Osteocyte (in vitro differentiated cells): ENCODE data around the gene COMT. TPM values are rescaled to one million over a fixed set of nuclear protein-coding genes. Genes with fewer than 3 reads are reported as not detected.
"Not testable (repeated sequence)": the region's sequence is repeated elsewhere in the genome, so short reads cannot be mapped to it uniquely, and the experiment has no call there.

Source experiments
- DNase-seq: peaks from one replicate; pipeline ENCODE4 v3.0.0; 2021; ENCODE audit warnings: mixed read lengths; ENCODE audit not compliant: unreplicated experiment; ENCODE audit errors: extremely low spot score
- H3K27ac Mint-ChIP-seq: one replicate; pipeline ENCODE4 v1.8.0; 2021; ENCODE audit warnings: mild to moderate bottlenecking, mixed read lengths; ENCODE audit not compliant: unreplicated experiment
- H3K27me3 Mint-ChIP-seq: one replicate; pipeline ENCODE4 v1.8.0; 2021; ENCODE audit warnings: mixed read lengths; ENCODE audit not compliant: unreplicated experiment
- H3K36me3 Mint-ChIP-seq: one replicate; pipeline ENCODE4 v1.8.0; 2021; ENCODE audit warnings: mixed read lengths; ENCODE audit not compliant: unreplicated experiment
- H3K4me1 Mint-ChIP-seq: one replicate; pipeline ENCODE4 v1.8.0; 2021; ENCODE audit warnings: mixed read lengths; ENCODE audit not compliant: unreplicated experiment
- H3K4me3 Mint-ChIP-seq: one replicate; pipeline ENCODE4 v1.8.0; 2021; ENCODE audit warnings: mild to moderate bottlenecking, moderate library complexity, mixed read lengths; ENCODE audit not compliant: unreplicated experiment
- H3K9me3 Mint-ChIP-seq: one replicate; pipeline ENCODE4 v1.8.0; 2021; ENCODE audit warnings: mixed read lengths; ENCODE audit not compliant: unreplicated experiment
- CTCF ChIP-seq: fragments of 200-600 bp; sonication (generic); IDR thresholded peaks from 2 replicates; pipeline ENCODE4 v1.5.0; 2021; ENCODE audit warnings: antibody characterized with exemption, mild to moderate bottlenecking, moderate library complexity
- total RNA-seq: library from RNA; stranded (reverse); gene quantifications from 2 replicates; pipeline ENCODE4 v1.2.1, GENCODE V29; 2021

COMT gene
- total RNA-seq, 1 donor from 2014 or later: 92.1 TPM

DNA sequence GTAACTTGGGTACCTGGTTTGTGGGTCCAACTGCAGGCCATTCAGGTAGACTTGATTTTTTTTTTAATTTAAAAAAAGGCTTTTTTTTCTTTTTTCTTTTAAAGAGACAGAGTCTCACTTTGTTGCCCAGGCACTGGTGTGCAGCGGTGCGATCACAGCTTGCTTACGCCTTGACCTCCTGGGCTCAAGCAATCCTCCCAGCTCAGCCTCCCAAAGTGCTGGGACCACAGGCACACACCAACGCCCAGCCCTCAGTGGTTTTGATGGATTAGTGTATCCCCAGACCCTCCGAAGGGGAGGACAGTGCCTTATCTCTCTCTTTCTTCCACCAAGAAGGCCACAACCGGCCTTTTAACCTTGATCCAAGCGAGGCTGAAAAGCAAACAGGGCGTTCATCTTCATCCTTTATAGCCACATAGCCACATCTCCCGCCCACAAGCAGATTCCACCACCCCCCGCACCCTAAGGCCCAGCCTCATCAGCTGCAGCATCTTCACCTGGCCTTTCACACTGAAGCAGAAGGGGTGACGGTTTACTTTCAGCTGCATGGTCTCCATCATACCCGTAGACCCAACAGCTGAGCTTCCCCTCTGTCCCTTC is 17.6 kb upstream of the COMT start:
- no peaks in the 10 kb centered on the region for H3K9me3 Mint-ChIP-seq
- no peaks in the 10 kb centered on the region for H3K4me1 Mint-ChIP-seq
- DNase-seq: no peak
- H3K4me3 Mint-ChIP-seq: no peak overlapping the region
- no peak for TF ChIP-seq CTCF
- H3K27ac Mint-ChIP-seq: no peak overlapping the region
- no peaks in the 10 kb centered on the region for H3K36me3 Mint-ChIP-seq
- H3K27me3 Mint-ChIP-seq: peaks cover 2% of the 10 kb centered on the region

- H3K27me3 Mint-ChIP-seq, H3K27ac Mint-ChIP-seq, DNase-seq, H3K36me3 Mint-ChIP-seq, H3K4me1 Mint-ChIP-seq, H3K9me3 Mint-ChIP-seq, H3K4me3 Mint-ChIP-seq: not testable (repeated sequence)
Observed at GRCh38 chr22:19926028-19926427, 15.5 kb upstream of the COMT start.

- DNase-seq: no peak
- H3K27ac Mint-ChIP-seq: no peak overlapping the region
- TF ChIP-seq CTCF: no peak
- no peaks in the 10 kb centered on the region for H3K27me3 Mint-ChIP-seq
- no peaks in the 10 kb centered on the region for H3K36me3 Mint-ChIP-seq
- no peaks in the 10 kb centered on the region for H3K4me1 Mint-ChIP-seq
- no peak overlapping the region for H3K4me3 Mint-ChIP-seq
- no peaks in the 10 kb centered on the region for H3K9me3 Mint-ChIP-seq
Observed at GRCh38 chr22:19927696-19928095, 13.9 kb upstream of the COMT start.

DNA sequence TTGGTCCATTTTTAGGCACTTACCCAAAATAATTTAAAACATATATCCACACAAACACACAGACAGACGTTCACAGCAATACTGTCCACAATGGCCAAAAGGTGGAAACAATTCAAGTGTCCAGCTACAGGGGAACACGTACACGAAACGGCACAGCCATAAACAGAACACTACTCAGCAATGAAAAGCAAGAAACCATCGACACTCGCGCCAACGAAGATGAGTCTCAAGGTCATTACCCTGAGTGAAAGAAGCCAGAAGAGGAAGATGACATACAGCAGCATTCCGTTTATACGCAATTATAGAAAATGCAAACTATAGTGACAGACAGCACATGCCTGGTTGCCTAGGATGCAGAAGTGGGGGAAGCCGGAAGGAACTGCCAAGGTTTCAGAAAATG is 13.4 kb upstream of the COMT start:
- Mint-ChIP-seq H3K27me3 (no peaks in the 10 kb centered on the region), H3K36me3 (no peaks in the 10 kb centered on the region), H3K9me3 (no peaks in the 10 kb centered on the region), H3K4me1 (no peaks in the 10 kb centered on the region), H3K4me3 (no peak overlapping the region), H3K27ac (no peak overlapping the region)
- no peak for TF ChIP-seq CTCF
- DNase-seq: no peak

- H3K27ac Mint-ChIP-seq: no peak overlapping the region
- H3K36me3 Mint-ChIP-seq: no peaks in the 10 kb centered on the region
- H3K4me1 Mint-ChIP-seq: no peaks in the 10 kb centered on the region
- no peak for TF ChIP-seq CTCF
- DNase-seq: no peak
- no peak overlapping the region for H3K4me3 Mint-ChIP-seq
- H3K9me3 Mint-ChIP-seq: no peaks in the 10 kb centered on the region
- H3K27me3 Mint-ChIP-seq: no peaks in the 10 kb centered on the region
Observed at GRCh38 chr22:19929586-19930550, 11.7 kb upstream of the COMT start.
